ENCODE data around the gene PRKD1. TPM values are rescaled to one million over a fixed set of nuclear protein-coding genes. Genes with fewer than 3 reads are reported as not detected.
"Not testable (repeated sequence)": the region's sequence is repeated elsewhere in the genome, so short reads cannot be mapped to it uniquely, and the experiment has no call there.

Gene PRKD1
- polyA plus RNA-seq, 1 of the 3 experiments (the other 2 are of a cell fraction): 0.07 TPM

GRCh38 chr14:29734732-29735131 lies 192.9 kb downstream of the PRKD1 start:
- no peak overlapping the region for H3K4me3 ChIP-seq (ENCODE audit: low read depth in 2 of 2, low read length in 1 of 2)
- no peak overlapping the region for H3K27ac ChIP-seq (ENCODE audit: low read depth in 2 of 2, low read length in 1 of 2)
- CTCF ChIA-PET: no interaction called here
- H3K9me3 ChIP-seq: no peaks in the 10 kb centered on the region
- H2AFZ ChIP-seq (ENCODE audit: low read depth): no peak overlapping the region
- H3K79me2 ChIP-seq (ENCODE audit: insufficient read depth): no peaks in the 10 kb centered on the region
- peaks cover 5% of the 10 kb centered on the region; the same call in 1 of the 2 replicates for H3K27me3 ChIP-seq (ENCODE audit: insufficient read depth)
- no peaks in the 10 kb centered on the region for H3K4me1 ChIP-seq (ENCODE audit: control insufficient read depth in 1 of 2, insufficient read depth in 2 of 2, low read depth in 1 of 2, low read length in 1 of 2)
- H3K4me2 ChIP-seq: no peak overlapping the region
- no peaks in the 10 kb centered on the region for H3F3A ChIP-seq (replicated peaks; ENCODE audit: insufficient read depth)
- H3K36me3 ChIP-seq (replicated peaks in 1 of 2; ENCODE audit: control insufficient read depth in 1 of 2, insufficient read depth in 2 of 2, low read length in 1 of 2): no peaks in the 10 kb centered on the region
- POLR2A ChIA-PET: no interaction called here
- no peak overlapping the region for H3K9ac ChIP-seq
- no peaks in the 10 kb centered on the region for H3K9me2 ChIP-seq
- TF ChIP-seq GABPA (IDR thresholded peaks at IDR 0.05; ENCODE audit: low read depth): no peak
- no peak for TF ChIP-seq USF2 (IDR thresholded peaks at IDR 0.05; ENCODE audit: borderline replicate concordance, low read depth, low read length)
- no peak for TF ChIP-seq POLR2AphosphoS5 (IDR thresholded peaks at IDR 0.05; ENCODE audit: low read depth, low read length)
- TF ChIP-seq SMC3 (IDR thresholded peaks at IDR 0.05; ENCODE audit: low read depth, low read length): no peak
- TF ChIP-seq CHD2 (IDR thresholded peaks at IDR 0.05; ENCODE audit: low read length, partially characterized antibody): no peak
- no peak for TF ChIP-seq JUND (IDR thresholded peaks at IDR 0.05)
- TF ChIP-seq TEAD4 (IDR thresholded peaks at IDR 0.05; ENCODE audit: borderline replicate concordance, insufficient read depth): no peak
- TF ChIP-seq ELF1 (IDR thresholded peaks at IDR 0.05): no peak
- no peak for TF ChIP-seq ZBTB33 (IDR thresholded peaks at IDR 0.05; ENCODE audit: borderline replicate concordance, low read depth)
- TF ChIP-seq EP300 (IDR thresholded peaks at IDR 0.05; ENCODE audit: borderline replicate concordance in 1 of 2, low read depth in 1 of 2, low read length in 1 of 2): no peak
- no peak for TF ChIP-seq TAF1 (IDR thresholded peaks at IDR 0.05; ENCODE audit: borderline replicate concordance, low read depth, low read length)
- TF ChIP-seq TCF12 (IDR thresholded peaks at IDR 0.05): no peak
- TF ChIP-seq NRF1 (IDR thresholded peaks at IDR 0.05; ENCODE audit: low read depth, low read length): no peak
- no peak for TF ChIP-seq MAX (IDR thresholded peaks at IDR 0.05; ENCODE audit: low read depth)
- no peak for TF ChIP-seq RXRA (IDR thresholded peaks at IDR 0.05; ENCODE audit: borderline replicate concordance, low read depth)
- no peak for DNase-seq
- 3% methylated on average over 1 of the region's 1 CpG for WGBS (ENCODE audit: low lambda C conversion rate)
- no peaks in the 10 kb centered on the region for H4K20me1 ChIP-seq (ENCODE audit: insufficient read depth)

GRCh38 chr14:29726560-29727331 lies 200.9 kb downstream of the PRKD1 start:
- DNase-seq; H3K4me1 ChIP-seq (ENCODE audit: control insufficient read depth in 1 of 2, insufficient read depth in 2 of 2, low read depth in 1 of 2, low read length in 1 of 2); H4K20me1 ChIP-seq (ENCODE audit: insufficient read depth); H3K36me3 ChIP-seq (replicated peaks in 1 of 2; ENCODE audit: control insufficient read depth in 1 of 2, insufficient read depth in 2 of 2, low read length in 1 of 2); H3F3A ChIP-seq (replicated peaks; ENCODE audit: insufficient read depth); H3K4me2 ChIP-seq; H3K27ac ChIP-seq (ENCODE audit: low read depth in 2 of 2, low read length in 1 of 2); H3K9ac ChIP-seq; H3K9me3 ChIP-seq; H2AFZ ChIP-seq (ENCODE audit: low read depth); H3K9me2 ChIP-seq; H3K27me3 ChIP-seq (ENCODE audit: insufficient read depth); H3K4me3 ChIP-seq (ENCODE audit: low read depth in 2 of 2, low read length in 1 of 2); H3K79me2 ChIP-seq (ENCODE audit: insufficient read depth); POLR2A ChIA-PET: not testable (repeated sequence)
- CTCF ChIA-PET: interaction anchor here (0.6 kb wide), 1 partner anchor 10 kb away, joined by 3 read pairs; no protein-coding TSS in a partner anchor
- 11% methylated on average over 4 of the region's 4 CpGs for WGBS (ENCODE audit: low lambda C conversion rate)

Data from SK-N-SH (cell line).